Measurements from ENCODE around the gene TNFRSF18.

GRCh38 chr1:1168451-1169411 lies 37.7 kb downstream of the TNFRSF18 start:
- no peak for TF ChIP-seq CTCF (IDR thresholded peaks at IDR 0.05; ENCODE audit: poor library complexity)
- TF ChIP-seq EZH2 (IDR thresholded peaks at IDR 0.05; ENCODE audit: borderline replicate concordance) = no peak

Measured in hepatocyte (in vitro differentiated cells).